Ovary (tissue), 3 donors: ENCODE results near the gene NOS3.

Experiments
- CTCF ChIP-seq, 3 donors: fragments of 450-650 bp in 2 of 3; fragments of 200-600 bp in 1 of 3; IDR thresholded peaks; one replicate each; pipeline versions ENCODE4 v1.5.1 to v1.8.0; 2016 to 2022; ENCODE audit warnings: antibody characterized with exemption in 3 of 3, mild to moderate bottlenecking in 1 of 3
- EP300 ChIP-seq: sonication (generic); formaldehyde crosslinking; IDR thresholded peaks from one replicate; pipeline ENCODE4 v1.6.1; 2017; ENCODE audit warnings: antibody characterized with exemption
- POLR2A ChIP-seq: fragments of 450-650 bp; IDR thresholded peaks from one replicate; pipeline ENCODE4 v1.6.1; 2017; ENCODE audit warnings: antibody characterized with exemption, mild to moderate bottlenecking, moderate library complexity
- donor health status: DM: no; HTN: no; CAD: no.

- no peak for TF ChIP-seq CTCF (IDR thresholded peaks at IDR 0.05)
- no peak for TF ChIP-seq POLR2A
- no peak for TF ChIP-seq EP300
Observed at GRCh38 chr7:150972023-150972468, 18.8 kb upstream of the NOS3 start.
